ENCODE results near the gene NMT2.

Gene NMT2

GRCh38 chr10:15140698-15141097 is 27.8 kb downstream of the NMT2 start:
- DNase-seq: no peak

GRCh38 chr10:15137636-15138035 is 30.9 kb downstream of the NMT2 start:
- DNase-seq: no peak

GRCh38 chr10:15137036-15137359 is 31.5 kb downstream of the NMT2 start:
- no peak for DNase-seq

GRCh38 chr10:15136129-15137035 is 32.1 kb downstream of the NMT2 start:
- no peak for DNase-seq

GRCh38 chr10:15131330-15131729 is 37.2 kb downstream of the NMT2 start:
- DNase-seq: no peak

- no peak for DNase-seq
These were observed 43.6 kb downstream of the NMT2 start for GRCh38 chr10:15124908-15125307.

- DNase-seq: no peak
These were observed 44.3 kb downstream of the NMT2 start for GRCh38 chr10:15124190-15124589.

GRCh38 chr10:15123749-15124184 is 44.7 kb downstream of the NMT2 start:
- no peak for DNase-seq

- no peak for DNase-seq
These were observed 45.9 kb downstream of the NMT2 start for GRCh38 chr10:15122477-15123030.

- no peak for DNase-seq
These were observed 46.8 kb downstream of the NMT2 start for GRCh38 chr10:15121707-15122106.

GRCh38 chr10:15120523-15120922 is 48.0 kb downstream of the NMT2 start:
- no peak for DNase-seq

GRCh38 chr10:15118615-15119014 is 49.9 kb downstream of the NMT2 start:
- no peak for DNase-seq

GRCh38 chr10:15116225-15116624 is 52.3 kb downstream of the NMT2 start:
- no peak for DNase-seq

- DNase-seq: no peak
These were observed 54.7 kb downstream of the NMT2 start for GRCh38 chr10:15113766-15114165.

- DNase-seq: no peak
These were observed 55.8 kb downstream of the NMT2 start for GRCh38 chr10:15112657-15113056.

- DNase-seq: no peak
These were observed 62.0 kb downstream of the NMT2 start for GRCh38 chr10:15106352-15107013.

- no peak for DNase-seq
These were observed 65.0 kb downstream of the NMT2 start for GRCh38 chr10:15103513-15103912.

GRCh38 chr10:15099886-15100285 is 68.6 kb downstream of the NMT2 start:
- no peak for DNase-seq

- peak; percentile 71 for DNase-seq
These were observed 71.3 kb downstream of the NMT2 start, which contains the start of gene RPP38 for GRCh38 chr10:15097011-15097812. Gene RPP38, plus strand, starts transcription at chr10:15097355. Its CDS starts 5,960 bp downstream, at chr10:15103315.

- DNase-seq: no peak
These were observed 71.9 kb downstream of the NMT2 start for GRCh38 chr10:15096661-15097010.

GRCh38 chr10:15092855-15093408 is 75.6 kb downstream of the NMT2 start:
- DNase-seq: no peak

GRCh38 chr10:15091418-15091817 is 77.1 kb downstream of the NMT2 start:
- DNase-seq: no peak
